GM13976 (cell line): ENCODE data around the gene SLC45A2.

Experiments used
- DNase-seq: peaks from one replicate; pipeline ENCODE4 v3.0.0; 2012; ENCODE audit warnings: low spot score
- CTCF ChIP-seq: IDR thresholded peaks from 2 replicates; pipeline ENCODE4 v1.5.1; 2012; ENCODE audit warnings: borderline replicate concordance, mild to moderate bottlenecking; ENCODE audit not compliant: insufficient read depth; ENCODE audit errors: extremely low read depth, missing control alignments, control extremely low read depth
- in situ Hi-C: fragments of 300-500 bp; cut with MboI; formaldehyde crosslinking; loops from one replicate; pipeline ENCODE4 v1.12.0; 2022; ENCODE audit warnings: low sequenced_read_pairs, mixed read lengths, inconsistent platforms; ENCODE audit not compliant: unreplicated experiment

SLC45A2 gene

GRCh38 chr5:34008802-34009201 lies 24.3 kb upstream of the SLC45A2 start:
- in situ Hi-C loops = loop anchor here (10.0 to 25.0 kb wide), 2 partner anchors 178 to 456 kb away; no protein-coding TSS in a partner anchor
- DNase-seq = no peak
- TF ChIP-seq CTCF = no peak

- in situ Hi-C loops = loop anchor here (10.0 to 25.0 kb wide), 2 partner anchors 179 to 457 kb away; no protein-coding TSS in a partner anchor
- peak; percentile 4 for TF ChIP-seq CTCF
Observed at GRCh38 chr5:34007621-34008600, 23.4 kb upstream of the SLC45A2 start, which contains the start of gene AMACR. AMACR (minus strand) TSS chr5:34008050; CDS start chr5:34008019, 31 bp downstream.

GRCh38 chr5:34007201-34007620 lies 22.7 kb upstream of the SLC45A2 start:
- in situ Hi-C loops = loop anchor here (10.0 to 25.0 kb wide), 2 partner anchors 180 to 458 kb away; no protein-coding TSS in a partner anchor
- TF ChIP-seq CTCF = no peak
- no peak for DNase-seq

More at GRCh38 chr5:34007621-34008600, 23.4 kb upstream of the SLC45A2 start, which contains the start of gene AMACR:
- DNase-seq = peak; percentile 96

GRCh38 chr5:34005681-34006080 lies 21.2 kb upstream of the SLC45A2 start:
- in situ Hi-C loops = loop anchor here (10.0 to 25.0 kb wide), 2 partner anchors 182 to 459 kb away; no protein-coding TSS in a partner anchor

GRCh38 chr5:34005211-34005610 lies 20.7 kb upstream of the SLC45A2 start:
- no peak for TF ChIP-seq CTCF
- in situ Hi-C loops = loop anchor here (10.0 to 25.0 kb wide), 2 partner anchors 182 to 460 kb away; no protein-coding TSS in a partner anchor
- peak; percentile 41 for DNase-seq

More at GRCh38 chr5:34005681-34006080, 21.2 kb upstream of the SLC45A2 start:
- DNase-seq = no peak
- no peak for TF ChIP-seq CTCF

- TF ChIP-seq CTCF = no peak
- no peak for DNase-seq
- in situ Hi-C loops = loop anchor here (10.0 to 25.0 kb wide), 2 partner anchors 183 to 461 kb away; no protein-coding TSS in a partner anchor
Observed at GRCh38 chr5:34003941-34004340, 19.4 kb upstream of the SLC45A2 start.
